Stimulated activated naive CD8-positive, alpha-beta T cell treated with anti-CD3 and anti-CD28 coated beads, Interleukin-15, amount 100 ng/mL, for 72 hours (primary cell): ENCODE results near the gene NUDCD3.
A peak's percentile ranks its signal among the peaks of the same experiment; 100 is the strongest.

Experiments used
- ATAC-seq: fragments of 150-1000 bp; cut with Tn5 transposase; 2 replicates; pipeline ENCODE4 v1.10.0; 2021; ENCODE audit warnings: mild to moderate bottlenecking, moderate library complexity
- DNase-seq, 2 donors: peaks; one replicate each; pipeline ENCODE4 v3.0.0; 2021 to 2022
- H3K27ac Mint-ChIP-seq, 2 donors: one replicate each; pipeline ENCODE4 v1.8.0; 2022; ENCODE audit warnings: mild to moderate bottlenecking in 2 of 2, mixed read lengths in 2 of 2, moderate library complexity in 2 of 2
- H3K27me3 Mint-ChIP-seq: one replicate; pipeline ENCODE4 v1.8.0; 2022; ENCODE audit warnings: mixed read lengths
- H3K4me1 Mint-ChIP-seq: one replicate; pipeline ENCODE4 v1.8.0; 2022; ENCODE audit warnings: mild to moderate bottlenecking, mixed read lengths
- H3K4me3 Mint-ChIP-seq, 2 donors: one replicate each; pipeline ENCODE4 v1.8.0; 2022; ENCODE audit warnings: mild to moderate bottlenecking in 2 of 2, mixed read lengths in 2 of 2, moderate library complexity in 1 of 2
- H3K9me3 Mint-ChIP-seq, 2 donors: one replicate each; pipeline ENCODE4 v1.8.0; 2022; ENCODE audit warnings: mixed read lengths in 2 of 2

The NUDCD3 gene

GRCh38 chr7:44497155-44498027 lies 6.9 kb upstream of the NUDCD3 start:
- DNase-seq: no peak
- H3K4me1 Mint-ChIP-seq: no peaks in the 10 kb centered on the region
- no peaks in the 10 kb centered on the region for H3K9me3 Mint-ChIP-seq
- no peak for ATAC-seq
- H3K27ac Mint-ChIP-seq: no peak overlapping the region
- no peak overlapping the region for H3K4me3 Mint-ChIP-seq
- H3K27me3 Mint-ChIP-seq: no peaks in the 10 kb centered on the region

GRCh38 chr7:44496385-44496784 lies 5.9 kb upstream of the NUDCD3 start:
- ATAC-seq (no peak), DNase-seq (no peak)
- no peaks in the 10 kb centered on the region for H3K27me3 Mint-ChIP-seq
- no peak overlapping the region for H3K27ac Mint-ChIP-seq
- H3K4me3 Mint-ChIP-seq: no peak overlapping the region
- H3K9me3 Mint-ChIP-seq: no peaks in the 10 kb centered on the region
- H3K4me1 Mint-ChIP-seq: no peaks in the 10 kb centered on the region

- H3K27ac Mint-ChIP-seq: no peak overlapping the region
- no peak overlapping the region for H3K4me3 Mint-ChIP-seq
- ATAC-seq (no peak), DNase-seq (no peak)
- no peaks in the 10 kb centered on the region for H3K9me3 Mint-ChIP-seq
- no peaks in the 10 kb centered on the region for H3K27me3 Mint-ChIP-seq
- no peaks in the 10 kb centered on the region for H3K4me1 Mint-ChIP-seq
Measured at GRCh38 chr7:44494960-44495359, 4.5 kb upstream of the NUDCD3 start.

- Mint-ChIP-seq H3K9me3 (no peaks in the 10 kb centered on the region), H3K4me3 (peak overlapping the region; percentile 78 to 94), H3K4me1 (peaks cover 34% of the 10 kb centered on the region), H3K27ac (peak overlapping the region; percentile 97 to 99), H3K27me3 (no peaks in the 10 kb centered on the region)
- ATAC-seq (no peak), DNase-seq (no peak)
Measured at GRCh38 chr7:44491229-44491628, 771 bp upstream of the NUDCD3 start.

- Mint-ChIP-seq H3K4me1 (peaks cover 44% of the 10 kb centered on the region), H3K4me3 (peak overlapping the region; percentile 78 to 94), H3K27ac (peak overlapping the region; percentile 97 to 99), H3K27me3 (no peaks in the 10 kb centered on the region), H3K9me3 (no peaks in the 10 kb centered on the region)
- ATAC-seq (peak; percentile 69), DNase-seq (no peak)
Measured at GRCh38 chr7:44489955-44490350, 505 bp downstream of the NUDCD3 start.

- H3K4me1 Mint-ChIP-seq: peaks cover 54% of the 10 kb centered on the region
- no peak for DNase-seq
- no peak for ATAC-seq
- H3K9me3 Mint-ChIP-seq: peaks cover 2% of the 10 kb centered on the region in 2 donors
- no peaks in the 10 kb centered on the region for H3K27me3 Mint-ChIP-seq
- H3K4me3 Mint-ChIP-seq: peak overlapping the region; percentile 78 to 94
- H3K27ac Mint-ChIP-seq: no peak overlapping the region
Measured at GRCh38 chr7:44488955-44489354, 1.5 kb downstream of the NUDCD3 start.

GRCh38 chr7:44486693-44487092 lies 3.8 kb downstream of the NUDCD3 start:
- peak overlapping the region in 1 of 2 donors; percentile 70 for H3K27ac Mint-ChIP-seq
- DNase-seq (no peak), ATAC-seq (peak; percentile 38)
- peaks cover 67% of the 10 kb centered on the region for H3K4me1 Mint-ChIP-seq
- no peaks in the 10 kb centered on the region for H3K27me3 Mint-ChIP-seq
- H3K9me3 Mint-ChIP-seq: peaks cover 17 to 21% of the 10 kb centered on the region in 2 donors
- peak overlapping the region in 1 of 2 donors; percentile 48 for H3K4me3 Mint-ChIP-seq

GRCh38 chr7:44486001-44486400 lies 4.5 kb downstream of the NUDCD3 start:
- ATAC-seq: no peak
- H3K4me1 Mint-ChIP-seq: peaks cover 67% of the 10 kb centered on the region

GRCh38 chr7:44484482-44485313 lies 5.8 kb downstream of the NUDCD3 start:
- peak overlapping the region in 1 of 2 donors; percentile 3 for H3K27ac Mint-ChIP-seq
- H3K9me3 Mint-ChIP-seq: peaks cover 17 to 21% of the 10 kb centered on the region in 2 donors
- H3K4me1 Mint-ChIP-seq: peaks cover 67% of the 10 kb centered on the region
- DNase-seq (no peak), ATAC-seq (no peak)
- no peak overlapping the region for H3K4me3 Mint-ChIP-seq
- H3K27me3 Mint-ChIP-seq: no peaks in the 10 kb centered on the region

More at GRCh38 chr7:44486001-44486400, 4.5 kb downstream of the NUDCD3 start:
- no peaks in the 10 kb centered on the region for H3K27me3 Mint-ChIP-seq
- H3K9me3 Mint-ChIP-seq: peaks cover 17 to 21% of the 10 kb centered on the region in 2 donors
- no peak overlapping the region for H3K27ac Mint-ChIP-seq
- no peak for DNase-seq
- H3K4me3 Mint-ChIP-seq: peak overlapping the region in 1 of 2 donors; percentile 37

GRCh38 chr7:44482502-44483485 lies 7.7 kb downstream of the NUDCD3 start:
- no peak for ATAC-seq
- peaks cover 53% of the 10 kb centered on the region for H3K4me1 Mint-ChIP-seq
- no peak for DNase-seq
- no peak overlapping the region for H3K4me3 Mint-ChIP-seq
- peaks cover 17 to 21% of the 10 kb centered on the region in 2 donors for H3K9me3 Mint-ChIP-seq
- no peak overlapping the region for H3K27ac Mint-ChIP-seq
- no peaks in the 10 kb centered on the region for H3K27me3 Mint-ChIP-seq

GRCh38 chr7:44477938-44478337 lies 12.5 kb downstream of the NUDCD3 start:
- ATAC-seq (no peak), DNase-seq (no peak)
- H3K27ac Mint-ChIP-seq: no peak overlapping the region
- H3K4me3 Mint-ChIP-seq: no peak overlapping the region
- peaks cover 48% of the 10 kb centered on the region for H3K4me1 Mint-ChIP-seq
- peaks cover 5 to 9% of the 10 kb centered on the region in 2 donors for H3K9me3 Mint-ChIP-seq
- H3K27me3 Mint-ChIP-seq: no peaks in the 10 kb centered on the region

GRCh38 chr7:44477063-44477830 lies 13.2 kb downstream of the NUDCD3 start:
- Mint-ChIP-seq H3K27ac (peak overlapping the region in 1 of 2 donors; percentile 44), H3K4me1 (peaks cover 46% of the 10 kb centered on the region), H3K4me3 (no peak overlapping the region), H3K27me3 (no peaks in the 10 kb centered on the region), H3K9me3 (peaks cover 0 to 2% of the 10 kb centered on the region in 2 donors)
- DNase-seq (peak; percentile 54 to 67), ATAC-seq (peak; percentile 97)

GRCh38 chr7:44476313-44476712 lies 14.1 kb downstream of the NUDCD3 start:
- Mint-ChIP-seq H3K4me1 (peaks cover 50% of the 10 kb centered on the region), H3K27ac (peak overlapping the region in 1 of 2 donors; percentile 67), H3K9me3 (no peaks in the 10 kb centered on the region), H3K4me3 (no peak overlapping the region), H3K27me3 (no peaks in the 10 kb centered on the region)
- no peak for ATAC-seq
- no peak for DNase-seq

- ATAC-seq: no peak
- H3K27ac Mint-ChIP-seq: no peak overlapping the region
- H3K9me3 Mint-ChIP-seq: no peaks in the 10 kb centered on the region
- no peak for DNase-seq
- H3K4me3 Mint-ChIP-seq: no peak overlapping the region
- H3K4me1 Mint-ChIP-seq: peaks cover 68% of the 10 kb centered on the region
- H3K27me3 Mint-ChIP-seq: no peaks in the 10 kb centered on the region
Measured at GRCh38 chr7:44473295-44473694, 17.2 kb downstream of the NUDCD3 start.
